Stimulated activated CD4-positive, alpha-beta T cell treated with anti-CD3 and anti-CD28 coated beads, TNF-alpha, amount 100 ng/mL, for 24 hours (primary cell): ENCODE measurements around the gene DCHS2.

Experiments used
- DNase-seq, 3 experiments: peaks; one replicate each; pipeline ENCODE4 v3.0.0-alpha.2; 2020; ENCODE audit warnings: low read depth in 3 of 3

The DCHS2 gene

GRCh38 chr4:154384012-154384411 lies 107.6 kb downstream of the DCHS2 start:
- DNase-seq, result no peak

- no peak for DNase-seq
These were observed 115.1 kb downstream of the DCHS2 start for GRCh38 chr4:154376486-154376885.

GRCh38 chr4:154368060-154368459 lies 123.5 kb downstream of the DCHS2 start:
- no peak for DNase-seq

GRCh38 chr4:154367659-154368058 lies 123.9 kb downstream of the DCHS2 start:
- no peak for DNase-seq

GRCh38 chr4:154366956-154367355 lies 124.6 kb downstream of the DCHS2 start:
- DNase-seq, result no peak

GRCh38 chr4:154364066-154364845 lies 127.3 kb downstream of the DCHS2 start:
- DNase-seq, result no peak

GRCh38 chr4:154361450-154361849 lies 130.1 kb downstream of the DCHS2 start:
- DNase-seq, result no peak

- no peak for DNase-seq
These were observed 131.1 kb downstream of the DCHS2 start for GRCh38 chr4:154360491-154360890.

- DNase-seq, result no peak
These were observed 136.7 kb downstream of the DCHS2 start for GRCh38 chr4:154354883-154355282.

- DNase-seq, result no peak
These were observed 141.8 kb downstream of the DCHS2 start for GRCh38 chr4:154349829-154350228.

GRCh38 chr4:154348657-154349056 lies 142.9 kb downstream of the DCHS2 start:
- DNase-seq, result no peak

GRCh38 chr4:154345359-154345758 lies 146.2 kb downstream of the DCHS2 start:
- no peak for DNase-seq

- no peak for DNase-seq
These were observed 146.9 kb downstream of the DCHS2 start for GRCh38 chr4:154344686-154345085.

- no peak for DNase-seq
These were observed 147.9 kb downstream of the DCHS2 start for GRCh38 chr4:154343651-154344050.

- DNase-seq, result no peak
These were observed 150.2 kb downstream of the DCHS2 start for GRCh38 chr4:154341448-154341847.

- no peak for DNase-seq
These were observed 156.0 kb downstream of the DCHS2 start for GRCh38 chr4:154335588-154335987.

- peak; percentile 28 to 63 (median 38) for DNase-seq
These were observed 158.7 kb downstream of the DCHS2 start for GRCh38 chr4:154332681-154333421.

- no peak for DNase-seq
These were observed 161.7 kb downstream of the DCHS2 start for GRCh38 chr4:154329939-154330338.

- no peak for DNase-seq
These were observed 162.2 kb downstream of the DCHS2 start for GRCh38 chr4:154329268-154329868.

GRCh38 chr4:154328030-154328429 lies 163.6 kb downstream of the DCHS2 start:
- DNase-seq, result no peak

- DNase-seq, result no peak
These were observed 171.1 kb downstream of the DCHS2 start for GRCh38 chr4:154320521-154320920.

GRCh38 chr4:154319736-154320135 lies 171.9 kb downstream of the DCHS2 start:
- no peak for DNase-seq
